ENCODE measurements around the gene DAZAP1.

The DAZAP1 gene

GRCh38 chr19:1377176-1377964, 30.0 kb upstream of the DAZAP1 start:
- DNase-seq: no peak

- DNase-seq: no peak
These were observed 29.2 kb upstream of the DAZAP1 start for GRCh38 chr19:1377965-1378785.

DNA sequence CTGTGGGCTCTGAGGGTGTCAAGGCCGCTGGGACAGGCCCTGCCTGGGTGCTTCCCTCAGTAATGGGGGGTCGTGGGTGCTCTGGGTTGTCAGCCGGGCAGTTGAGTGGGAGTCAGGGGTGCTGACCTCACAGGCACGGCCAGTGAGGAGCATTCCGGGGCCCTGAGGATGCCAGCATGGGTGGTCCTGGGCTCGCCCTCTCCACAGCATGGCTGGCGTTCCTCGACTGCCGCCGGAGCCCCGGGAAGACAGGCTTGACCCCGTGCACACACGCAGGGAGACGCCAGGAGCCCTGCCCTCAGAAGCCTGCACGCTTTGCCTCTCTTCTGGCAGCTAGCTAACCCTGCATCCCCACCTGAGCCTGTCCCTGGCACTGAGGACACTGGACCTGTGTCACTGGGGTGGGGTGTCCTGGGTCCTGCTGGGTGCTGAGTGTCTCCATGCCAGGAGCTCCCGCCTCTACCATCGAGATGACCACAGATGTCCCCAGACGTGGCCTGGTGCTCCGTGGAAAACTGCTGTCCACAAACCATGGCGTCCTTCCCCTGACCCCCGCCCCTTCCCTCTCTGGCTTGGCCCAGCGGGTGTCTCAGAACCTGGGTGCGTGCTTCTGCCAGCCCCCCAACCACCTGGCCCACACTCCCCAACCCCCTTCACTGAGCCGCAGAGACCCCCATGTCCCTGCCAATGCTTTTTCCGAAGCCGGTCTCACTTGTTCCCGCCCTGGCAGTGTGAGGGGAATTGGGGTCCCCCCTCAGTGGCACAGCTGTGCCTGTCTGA, 28.1 kb upstream of the DAZAP1 start:
- DNase-seq: no peak

DNA sequence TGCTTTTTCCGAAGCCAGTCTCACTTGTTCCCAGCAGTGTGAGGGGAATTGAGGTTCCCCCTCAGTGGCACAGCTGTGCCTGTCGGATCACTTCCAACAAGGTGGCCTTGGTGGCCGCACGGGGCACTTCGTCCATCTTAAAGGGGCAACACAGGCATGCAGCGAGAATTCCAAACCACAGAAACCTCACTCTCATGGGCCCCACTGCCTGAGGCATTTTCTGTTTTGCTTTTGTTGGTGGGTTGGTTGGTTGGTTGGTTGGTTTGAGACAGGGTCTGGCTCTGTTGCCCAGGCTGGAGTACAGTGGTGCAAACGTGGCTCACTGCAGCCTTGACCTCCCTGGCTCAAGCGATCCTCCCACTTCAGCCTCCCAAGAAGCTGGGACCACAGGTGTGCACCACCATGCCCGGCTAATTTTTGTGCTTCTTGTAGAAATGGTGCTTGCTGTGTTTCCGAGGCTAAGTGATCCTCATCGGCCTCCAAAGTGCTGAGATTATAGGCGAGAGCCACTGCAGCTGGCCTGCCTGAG, 27.4 kb upstream of the DAZAP1 start:
- no peak for DNase-seq

GRCh38 chr19:1382250-1382649, 25.1 kb upstream of the DAZAP1 start:
- DNase-seq: no peak

GRCh38 chr19:1383017-1383311, 24.4 kb upstream of the DAZAP1 start:
- DNase-seq: no peak

GRCh38 chr19:1383312-1384084, 23.9 kb upstream of the DAZAP1 start, which contains the start of gene NDUFS7:
TSS of gene NDUFS7 (plus strand) at chr19:1383907. CDS start at chr19:1383927, 20 bp downstream.
- DNase-seq: peak; percentile 86

GRCh38 chr19:1384085-1384462, 23.3 kb upstream of the DAZAP1 start:
- no peak for DNase-seq

GRCh38 chr19:1384478-1385110, 22.8 kb upstream of the DAZAP1 start:
- no peak for DNase-seq

DNA sequence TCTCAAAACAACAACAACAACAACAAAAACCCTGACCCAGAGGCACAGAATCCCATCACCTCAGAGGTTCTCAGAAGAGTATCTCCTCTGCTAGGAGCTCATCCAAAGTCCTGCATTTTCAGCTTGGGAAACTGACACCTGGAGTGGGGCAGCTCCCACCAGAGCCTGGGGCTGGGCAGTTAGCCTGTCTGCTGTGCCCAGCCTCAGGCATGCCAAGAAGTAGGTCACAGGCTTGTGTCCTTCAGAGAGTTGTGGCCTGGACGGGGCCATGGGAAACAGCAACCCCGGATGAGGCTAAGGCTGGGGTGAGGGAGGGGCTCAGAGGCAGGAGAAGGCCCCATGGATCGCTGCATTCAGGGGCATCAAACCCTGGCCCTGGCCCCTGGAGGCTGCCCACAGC, 21.6 kb upstream of the DAZAP1 start:
- no peak for DNase-seq

- DNase-seq: no peak
These were observed 20.3 kb upstream of the DAZAP1 start for GRCh38 chr19:1386945-1387683.

DNA sequence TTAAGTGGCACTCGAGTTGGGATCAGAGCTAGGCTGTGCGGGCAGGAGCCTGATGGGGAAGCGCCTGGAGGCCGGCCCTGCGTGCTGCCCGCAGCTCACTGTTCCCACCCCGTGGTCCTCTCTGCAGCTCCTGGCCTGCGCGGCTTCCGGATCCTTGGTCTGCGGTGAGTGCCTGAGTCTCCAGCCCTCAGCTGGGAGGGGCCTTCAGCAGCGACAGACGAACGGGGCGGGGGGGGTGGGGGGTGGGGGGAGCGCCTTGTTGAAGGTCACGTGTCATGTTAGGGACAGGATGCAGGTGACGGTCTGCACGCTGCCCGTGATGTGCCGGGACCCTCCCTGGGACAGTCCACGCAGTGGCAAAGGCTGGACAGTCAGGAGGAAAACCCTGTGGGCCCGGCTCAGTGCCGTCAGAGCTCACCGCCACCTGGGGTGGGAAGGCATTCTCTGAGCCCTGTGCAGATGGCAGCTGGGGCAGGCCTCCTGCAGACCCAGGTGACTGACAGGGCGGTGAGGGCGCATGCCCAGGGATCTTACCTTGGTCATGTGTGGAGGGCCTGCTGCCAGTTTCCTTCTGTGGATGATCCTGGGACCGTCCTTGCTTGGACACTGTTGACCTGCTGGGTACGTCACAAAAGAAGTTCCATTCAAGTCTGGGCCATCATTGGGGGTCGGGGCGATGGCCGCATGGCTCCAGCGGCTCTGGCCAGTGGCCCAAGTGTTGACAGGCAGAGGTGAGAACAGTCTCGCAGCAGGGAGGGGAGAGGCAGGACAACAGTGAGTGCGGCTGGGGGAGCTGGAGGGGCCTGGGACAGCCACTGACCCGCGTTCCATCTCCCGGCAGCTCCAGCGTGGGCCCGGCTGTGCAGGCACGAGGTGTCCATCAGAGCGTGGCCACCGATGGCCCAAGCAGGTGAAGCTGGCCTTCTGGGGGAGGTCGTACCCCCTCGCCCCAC, 19.4 kb upstream of the DAZAP1 start:
- peak; percentile 23 for DNase-seq

DNA sequence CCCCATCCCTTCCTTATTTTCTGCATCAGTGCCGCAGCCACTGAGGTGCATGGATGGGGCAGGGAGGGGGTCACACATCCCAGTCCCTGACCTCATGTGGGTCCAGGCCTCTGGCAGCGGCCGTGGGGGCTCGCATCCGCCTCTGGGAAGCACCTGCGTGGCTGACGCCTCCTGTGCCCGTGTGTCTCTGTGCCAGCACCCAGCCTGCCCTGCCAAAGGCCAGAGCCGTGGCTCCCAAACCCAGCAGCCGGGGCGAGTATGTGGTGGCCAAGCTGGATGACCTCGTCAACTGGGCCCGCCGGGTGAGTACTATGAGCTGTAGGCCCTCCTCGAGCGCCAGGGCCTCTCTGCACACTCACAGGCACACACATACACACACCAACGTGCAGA, 18.8 kb upstream of the DAZAP1 start:
- DNase-seq: no peak

GRCh38 chr19:1389033-1389940, 18.1 kb upstream of the DAZAP1 start:
- no peak for DNase-seq

GRCh38 chr19:1390890-1391423, 16.4 kb upstream of the DAZAP1 start:
- no peak for DNase-seq

DNA sequence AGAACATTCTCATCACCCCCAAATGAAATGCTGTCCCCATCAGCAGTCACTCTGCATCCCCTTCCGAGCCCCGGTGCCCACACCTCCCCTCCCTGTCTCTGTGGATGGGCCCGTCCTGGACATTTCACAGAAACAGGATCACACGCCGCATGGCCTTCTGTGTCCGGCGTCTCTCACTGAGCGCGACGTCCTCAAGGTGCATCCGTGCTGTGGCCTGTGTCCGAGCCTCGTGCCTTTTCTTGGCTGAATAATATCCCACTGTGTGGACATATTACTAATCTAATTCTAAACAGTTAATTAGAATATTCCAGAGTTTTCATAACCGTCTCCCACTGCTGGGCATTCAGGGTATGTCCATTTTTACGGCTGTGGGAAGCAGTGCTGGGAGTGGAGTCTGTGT, 15.0 kb upstream of the DAZAP1 start:
- no peak for DNase-seq

- no peak for DNase-seq
These were observed 14.4 kb upstream of the DAZAP1 start for GRCh38 chr19:1392939-1393530.

GRCh38 chr19:1393841-1394240, 13.5 kb upstream of the DAZAP1 start:
- DNase-seq: no peak
